GM18909 (cell line): ENCODE measurements around the gene CLMP.
"Not testable (repeated sequence)": the region's sequence is repeated elsewhere in the genome, so short reads cannot be mapped to it uniquely, and the experiment has no call there.

Source experiments
- ATAC-seq: cut with Tn5 transposase; IDR thresholded peaks from one replicate; pipeline ENCODE4 v1.9.1; 2021; ENCODE audit warnings: mild to moderate bottlenecking; ENCODE audit not compliant: unreplicated experiment, poor library complexity

The CLMP gene

DNA sequence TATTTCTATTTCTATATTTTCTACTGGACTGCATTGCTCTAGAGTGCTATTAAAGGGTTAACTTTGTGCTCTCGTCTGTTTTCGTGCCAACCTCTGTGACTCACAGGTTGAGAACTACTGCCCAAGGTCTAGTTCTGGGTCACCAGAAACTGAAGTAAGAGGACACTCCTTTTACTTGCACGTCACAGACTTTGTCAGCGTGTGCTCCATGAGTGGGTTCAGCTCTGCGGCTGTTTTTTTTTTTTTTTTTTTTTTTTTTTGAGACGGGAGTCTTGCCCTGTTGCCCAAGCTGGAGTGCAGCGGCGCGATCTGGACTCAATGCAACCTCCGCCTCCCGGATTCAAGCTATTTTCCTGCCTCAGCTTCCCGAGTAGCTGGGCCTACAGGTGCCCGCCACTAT lies 49.8 kb downstream of the CLMP start:
- no peak for ATAC-seq

DNA sequence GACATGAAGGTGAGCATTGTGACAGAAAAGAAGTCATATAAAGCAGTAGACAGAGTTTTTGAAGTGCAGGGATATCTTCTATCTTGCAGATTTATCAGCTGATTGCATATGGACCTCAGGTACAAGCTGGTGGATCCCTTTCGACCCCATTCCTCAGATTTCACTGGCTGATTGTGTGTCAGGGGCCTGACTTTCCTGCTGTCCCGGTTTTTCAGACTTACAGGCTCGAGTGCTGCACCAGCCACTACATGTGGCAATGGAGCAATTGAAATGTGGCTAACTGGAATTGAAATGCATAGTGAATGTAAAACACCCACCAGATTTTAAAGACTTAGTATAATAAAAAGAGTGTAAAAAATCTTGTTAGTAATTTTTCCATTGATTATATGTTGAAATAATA lies 50.3 kb downstream of the CLMP start:
- ATAC-seq: no peak

DNA sequence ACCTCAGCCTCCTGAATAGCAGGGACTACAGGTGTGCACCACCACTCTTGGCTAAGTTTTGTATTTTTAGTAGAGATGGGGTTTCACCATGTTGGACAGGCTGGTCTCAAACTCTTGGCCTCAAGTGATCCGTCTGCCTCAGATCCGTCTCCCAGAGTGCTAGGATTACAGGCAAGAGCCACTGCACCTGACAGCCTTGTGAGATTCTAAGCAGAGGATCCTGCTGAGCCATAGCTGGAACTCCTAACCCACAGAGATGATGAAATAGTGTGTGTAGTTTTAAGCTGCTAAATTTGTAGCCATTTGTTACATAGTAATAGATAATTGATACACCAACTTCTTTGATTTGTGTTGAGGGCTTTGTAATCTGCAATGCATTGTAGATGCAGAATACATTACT lies 51.1 kb downstream of the CLMP start:
- ATAC-seq: no peak

DNA sequence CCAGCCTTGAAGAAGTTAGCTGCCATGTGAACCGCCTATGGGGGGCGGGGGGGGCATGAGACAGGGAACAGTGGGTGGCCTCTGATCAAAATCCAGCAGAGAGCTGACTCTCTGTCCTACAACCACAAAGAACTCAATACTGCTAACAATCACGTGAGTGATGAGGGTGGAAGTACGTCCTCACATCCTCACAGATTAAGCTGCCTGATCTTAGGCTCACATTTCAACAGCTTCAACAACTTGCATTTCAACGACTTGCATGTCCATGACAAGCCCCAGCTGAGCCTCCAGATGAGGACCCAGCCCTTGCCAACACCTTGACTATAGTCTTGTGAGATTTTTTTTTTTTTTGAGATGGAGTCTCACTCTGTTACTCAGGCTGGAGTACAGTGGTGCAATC lies 51.6 kb downstream of the CLMP start:
- no peak for ATAC-seq

DNA sequence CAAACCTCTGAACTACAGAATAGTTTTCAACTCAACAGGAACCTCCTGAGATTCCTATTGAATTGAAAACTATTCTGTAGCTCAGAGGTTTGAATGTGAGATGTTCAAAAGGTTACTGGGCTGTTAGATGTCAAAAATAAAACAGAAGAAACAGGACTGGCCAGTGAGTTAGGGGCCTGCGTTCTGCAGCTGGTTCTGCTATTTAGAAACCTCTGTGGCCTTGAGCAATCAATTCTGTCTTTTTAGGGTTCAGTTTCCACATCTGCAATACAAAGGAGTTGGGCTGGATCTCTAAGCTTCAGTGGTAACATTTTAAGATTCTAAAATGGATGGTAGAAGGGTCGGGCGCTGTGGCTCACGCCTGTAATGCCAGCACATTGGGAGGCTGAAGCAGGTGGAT lies 55.8 kb downstream of the CLMP start:
- no peak for ATAC-seq

DNA sequence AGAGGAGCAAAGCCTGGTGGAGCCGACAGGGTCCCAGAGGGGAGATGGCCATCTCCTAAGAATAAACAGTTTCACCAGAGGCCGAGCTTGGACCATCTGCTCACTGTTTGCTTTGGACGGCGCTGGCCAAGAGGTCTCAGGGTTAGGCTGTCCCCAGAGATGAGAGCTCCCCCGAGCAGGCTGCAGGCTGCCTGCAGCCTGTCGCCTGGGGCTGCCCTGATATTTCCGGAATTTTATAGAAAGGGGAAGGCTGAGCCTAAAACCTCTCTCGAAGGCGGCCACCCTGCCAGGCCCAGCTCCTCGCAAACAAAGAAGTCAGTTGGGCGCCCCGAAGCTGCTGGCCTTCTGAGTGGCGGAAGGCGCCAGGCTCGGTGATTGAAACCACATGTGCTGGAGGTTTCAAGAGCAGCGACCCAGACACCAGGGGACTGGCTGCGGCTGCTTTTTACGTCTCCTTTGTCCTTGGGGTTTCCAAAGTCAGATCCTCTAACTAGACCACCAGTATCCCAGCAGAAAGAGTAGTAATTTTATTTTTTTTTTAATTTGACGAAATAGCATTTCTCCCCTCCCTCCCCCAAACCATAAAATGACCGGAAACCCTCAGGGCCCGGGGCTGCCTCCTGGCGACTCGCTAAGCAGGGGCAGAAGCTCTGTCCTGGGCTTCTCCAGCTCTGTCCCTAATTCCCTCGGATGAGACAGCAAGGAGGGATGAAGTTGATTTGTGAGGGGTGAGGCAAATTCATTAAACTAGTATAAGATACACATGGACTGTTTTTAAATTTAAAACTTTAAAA lies 57.4 kb downstream of the CLMP start:
- no peak for ATAC-seq

DNA sequence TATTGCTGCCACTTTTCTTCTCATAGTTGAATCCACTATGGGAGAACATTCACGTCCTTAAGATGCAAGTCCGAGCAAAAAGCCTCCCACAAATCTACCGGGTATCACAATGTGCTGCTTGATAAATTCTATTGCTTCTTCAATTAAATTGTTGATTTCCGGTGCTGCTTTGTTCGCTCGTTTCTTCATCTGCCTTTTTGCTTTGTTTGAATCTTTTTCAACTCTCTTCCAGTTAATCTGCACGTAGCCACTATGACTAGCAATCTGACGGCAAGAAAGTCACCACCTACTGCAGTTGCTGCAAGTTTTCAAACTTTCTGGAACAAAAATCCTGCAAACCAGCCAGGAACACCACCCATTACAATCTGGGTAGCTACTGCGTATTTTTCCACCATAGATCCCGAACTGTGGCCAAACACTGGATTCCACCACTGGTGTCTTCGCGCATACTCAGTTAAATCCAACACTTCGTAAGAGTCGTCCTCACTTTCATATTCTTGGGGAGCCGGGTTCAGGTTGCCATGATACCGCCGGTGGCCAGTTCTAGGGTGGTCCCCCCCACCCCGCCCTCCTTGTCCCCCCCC lies 59.1 kb downstream of the CLMP start:
- no peak for ATAC-seq

DNA sequence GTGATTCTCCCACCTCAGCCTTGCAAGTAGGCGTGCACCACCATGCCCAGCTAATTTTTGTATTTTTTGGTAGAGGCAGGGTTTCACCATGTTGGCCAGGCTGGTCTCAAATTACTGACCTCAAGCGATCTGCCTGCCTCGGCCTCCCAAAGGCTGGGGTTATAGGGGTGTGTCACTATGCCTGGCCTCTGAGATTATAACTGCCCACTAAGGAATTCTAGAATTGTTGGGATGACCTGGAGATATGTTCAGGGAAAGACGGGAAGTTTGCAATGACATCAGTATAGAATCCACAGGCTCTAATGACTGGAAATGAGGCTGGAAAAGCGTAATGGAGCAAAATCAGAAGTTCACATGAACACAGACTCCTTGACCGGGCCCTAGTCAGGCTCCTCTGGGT lies 62.2 kb downstream of the CLMP start:
- ATAC-seq: no peak

DNA sequence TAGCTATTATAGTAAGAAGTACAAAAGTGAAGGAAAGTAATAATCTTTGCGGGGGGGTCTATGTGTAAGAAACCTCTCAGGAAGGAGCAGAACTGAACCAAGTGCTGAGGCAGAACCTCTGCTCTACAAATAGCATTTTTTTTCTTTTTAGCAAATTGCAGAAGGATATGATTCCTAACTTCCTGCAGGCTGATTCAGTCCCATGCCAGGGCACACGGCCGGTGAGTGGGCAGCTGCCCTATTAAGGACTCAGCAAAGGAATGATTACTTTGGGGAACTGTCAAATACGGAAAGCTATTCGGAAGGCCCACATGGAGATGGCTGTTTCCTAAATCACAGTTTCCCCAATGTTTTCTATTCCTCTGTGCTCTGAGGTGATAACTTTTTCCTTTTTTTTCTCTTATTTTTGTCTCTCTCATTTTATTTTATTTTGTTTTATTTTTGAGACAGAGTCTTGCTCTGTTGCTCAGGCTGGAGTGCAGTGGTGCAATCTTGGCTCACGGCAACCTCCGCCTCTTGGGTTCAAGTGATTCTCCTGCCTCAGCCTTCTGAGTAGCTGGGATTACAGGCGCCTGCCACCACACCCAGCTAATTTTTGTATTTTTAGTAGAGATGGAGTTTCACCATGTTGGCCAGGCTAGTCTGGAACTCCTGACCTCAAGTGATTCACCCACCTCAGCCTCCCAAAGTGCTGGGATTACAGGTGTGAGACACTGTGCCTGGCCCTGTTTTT lies 62.8 kb downstream of the CLMP start:
- ATAC-seq: not testable (repeated sequence)

DNA sequence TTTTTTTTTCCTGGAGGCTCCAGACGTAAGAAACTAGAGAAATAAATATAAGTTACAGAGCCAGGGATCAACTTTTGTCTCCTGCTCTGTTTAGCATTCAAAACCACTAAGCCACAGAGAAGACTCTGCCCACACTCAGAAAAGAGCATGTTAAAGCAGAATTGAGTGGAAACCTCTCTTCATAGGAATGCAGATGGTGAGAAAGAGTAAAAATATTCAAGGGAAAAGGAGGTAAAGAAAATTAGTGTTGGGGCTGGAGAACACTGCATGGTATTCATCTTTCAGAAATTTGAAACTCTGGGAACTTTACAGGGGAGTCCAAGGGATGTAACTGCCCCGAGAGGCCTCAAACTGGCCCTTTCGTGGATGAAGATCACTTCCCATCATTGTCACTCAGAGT lies 65.1 kb downstream of the CLMP start:
- ATAC-seq: no peak

DNA sequence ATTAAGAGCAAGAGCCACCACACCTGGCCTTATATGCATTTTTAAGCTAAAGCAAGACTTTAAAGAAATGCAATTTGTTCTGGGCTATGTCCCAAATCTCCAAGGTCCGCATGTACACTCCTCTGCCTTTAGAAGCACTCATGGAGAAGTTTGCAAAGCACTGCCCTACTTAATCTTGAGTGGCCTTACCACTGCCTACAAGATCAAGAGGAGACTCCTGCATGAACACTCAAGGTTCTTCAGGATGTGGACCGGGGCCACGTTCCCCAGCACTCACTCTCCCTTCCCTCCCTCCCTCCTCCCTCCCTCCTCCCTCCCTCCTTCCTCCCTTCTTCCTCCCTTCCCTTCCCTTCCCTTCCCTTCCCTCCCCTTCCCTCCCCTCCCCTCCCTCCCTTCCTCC lies 69.9 kb downstream of the CLMP start:
- no peak for ATAC-seq

DNA sequence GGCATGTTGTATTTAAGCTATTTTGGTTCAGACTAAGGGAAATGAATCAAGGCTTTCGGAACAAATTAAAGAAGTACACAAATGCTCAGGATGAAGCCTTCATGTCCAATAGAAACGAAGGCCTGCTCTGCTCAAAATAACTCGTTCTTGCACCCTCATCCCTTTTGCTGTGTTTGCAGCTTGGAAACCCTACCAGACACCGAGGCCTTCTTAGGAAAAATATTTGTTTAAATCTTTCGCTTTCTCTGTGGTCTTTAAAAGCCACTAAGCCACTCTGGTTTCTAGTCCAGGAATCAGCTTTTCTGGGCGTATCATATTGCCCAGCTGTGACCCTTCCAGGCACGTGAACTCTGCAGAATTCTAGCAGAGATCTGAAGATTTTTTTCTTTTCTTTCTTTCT lies 72.2 kb downstream of the CLMP start:
- ATAC-seq: no peak

DNA sequence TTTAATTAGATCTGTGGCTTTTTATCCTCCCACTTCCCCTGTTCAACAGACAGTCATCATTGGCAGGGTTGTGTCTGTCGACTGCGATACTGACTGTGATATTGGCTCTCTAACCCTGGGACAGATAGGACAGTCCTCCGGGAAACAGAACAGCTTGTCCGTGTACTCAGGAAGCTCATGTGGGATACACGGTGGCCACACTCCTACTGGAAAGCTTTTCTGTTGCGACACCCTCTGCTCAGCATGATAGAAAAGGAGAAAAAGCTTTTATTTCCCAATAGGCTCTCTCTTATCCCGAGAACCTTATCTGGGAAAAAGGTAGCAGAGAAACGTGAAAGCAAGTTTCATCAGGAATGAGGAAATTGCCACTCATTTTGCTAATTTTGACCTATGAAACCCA lies 72.7 kb downstream of the CLMP start:
- no peak for ATAC-seq

DNA sequence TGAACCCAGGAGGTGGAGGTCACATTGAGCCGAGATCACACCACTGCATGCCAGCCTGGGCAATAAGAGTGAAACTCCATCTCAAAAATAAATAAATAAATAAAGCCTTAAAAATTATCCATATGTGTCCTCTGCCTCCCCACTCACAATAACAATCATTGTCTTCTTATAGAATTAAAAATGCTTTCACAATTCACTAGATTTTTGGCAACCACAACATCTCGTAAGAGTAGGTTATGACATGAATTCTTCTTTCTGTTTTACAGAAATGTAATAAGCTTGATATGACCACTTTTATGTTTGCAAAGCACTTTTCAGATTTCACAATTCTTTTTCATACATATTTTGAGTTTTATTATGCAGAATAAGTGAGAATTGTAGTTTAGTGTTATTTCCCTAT lies 78.6 kb downstream of the CLMP start:
- ATAC-seq: no peak

DNA sequence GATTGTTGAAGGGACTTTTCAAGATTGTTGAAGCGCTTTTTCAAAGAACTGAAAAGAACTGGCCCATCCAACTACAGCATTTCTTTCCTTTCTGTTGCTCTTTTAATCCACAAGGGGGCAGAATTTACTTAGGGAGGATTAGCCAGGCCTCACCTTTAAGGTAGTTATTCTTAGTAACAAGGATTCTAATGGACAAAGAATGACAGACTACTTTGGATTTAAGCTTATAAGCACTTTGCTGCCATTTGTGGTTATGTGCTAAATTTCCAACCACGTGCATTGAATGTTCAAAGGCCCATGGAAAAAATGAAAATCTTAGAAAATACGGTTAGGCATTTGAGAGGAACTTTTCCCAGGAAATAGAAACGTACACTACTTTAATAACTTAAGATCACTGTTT lies 83.6 kb downstream of the CLMP start:
- ATAC-seq: no peak

DNA sequence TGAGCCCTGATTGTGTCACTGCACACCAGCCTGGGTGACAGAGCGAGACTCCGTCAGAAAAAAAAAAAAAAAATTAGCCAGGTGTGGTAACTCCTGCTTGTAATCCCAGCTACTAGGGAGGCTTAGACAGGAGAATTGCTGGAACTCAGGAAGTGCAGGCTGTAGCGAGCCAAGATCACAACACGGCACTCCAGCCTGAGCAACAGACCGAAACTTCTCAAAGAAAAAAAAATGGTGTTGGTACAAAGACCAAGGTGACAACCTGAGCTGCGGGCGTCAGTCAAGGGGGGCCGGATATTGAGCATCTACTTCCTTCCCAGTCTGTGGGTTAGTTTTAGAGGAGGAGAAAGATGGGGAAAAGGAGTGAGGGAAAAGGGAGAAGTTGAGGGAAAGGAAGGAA lies 84.7 kb downstream of the CLMP start:
- no peak for ATAC-seq

DNA sequence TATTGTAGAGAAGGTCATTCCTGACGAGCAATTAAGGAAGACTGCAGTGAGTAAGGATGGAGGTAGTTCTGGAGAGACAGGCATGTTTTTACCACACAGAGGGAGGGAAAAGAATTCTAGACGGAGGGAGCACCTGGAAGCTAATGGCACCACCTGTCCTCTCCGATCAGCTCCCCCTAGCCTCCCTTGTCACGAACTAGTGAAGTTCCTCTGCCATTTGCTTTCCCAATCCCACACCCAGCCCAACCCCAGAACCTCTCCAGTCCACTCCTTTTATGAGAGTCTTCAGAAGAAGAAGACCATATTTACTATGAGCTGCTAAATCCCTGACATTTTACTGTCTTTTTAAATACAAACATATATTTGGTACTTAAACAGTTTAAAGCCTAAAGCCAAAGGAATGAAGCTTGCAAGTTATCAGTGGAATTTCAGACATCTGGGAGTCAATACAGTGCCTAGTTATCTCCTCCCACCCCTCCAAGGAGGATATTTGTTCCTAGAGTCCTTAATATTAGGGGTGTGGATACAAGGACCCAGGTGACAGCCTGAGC lies 87.0 kb downstream of the CLMP start:
- no peak for ATAC-seq

DNA sequence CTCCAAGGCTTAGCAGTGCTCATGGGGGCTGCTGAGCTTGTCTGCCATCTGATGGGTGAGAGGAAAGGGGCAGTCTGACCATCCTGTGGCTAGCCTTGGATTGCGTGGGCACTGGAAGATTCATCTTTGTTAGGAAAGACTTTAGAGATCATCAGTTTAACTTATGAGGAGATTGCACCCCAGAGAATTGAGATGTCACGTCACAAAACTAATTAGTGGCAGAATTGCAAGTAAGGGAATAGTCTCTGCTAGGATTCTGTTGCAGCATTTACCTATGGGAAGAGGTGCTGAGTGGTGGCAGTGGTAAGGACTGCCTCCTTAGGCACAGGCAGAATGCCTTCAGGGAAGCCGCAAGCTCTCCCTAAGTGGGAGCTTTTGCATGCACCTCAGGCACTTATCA lies 90.4 kb downstream of the CLMP start:
- ATAC-seq: no peak

DNA sequence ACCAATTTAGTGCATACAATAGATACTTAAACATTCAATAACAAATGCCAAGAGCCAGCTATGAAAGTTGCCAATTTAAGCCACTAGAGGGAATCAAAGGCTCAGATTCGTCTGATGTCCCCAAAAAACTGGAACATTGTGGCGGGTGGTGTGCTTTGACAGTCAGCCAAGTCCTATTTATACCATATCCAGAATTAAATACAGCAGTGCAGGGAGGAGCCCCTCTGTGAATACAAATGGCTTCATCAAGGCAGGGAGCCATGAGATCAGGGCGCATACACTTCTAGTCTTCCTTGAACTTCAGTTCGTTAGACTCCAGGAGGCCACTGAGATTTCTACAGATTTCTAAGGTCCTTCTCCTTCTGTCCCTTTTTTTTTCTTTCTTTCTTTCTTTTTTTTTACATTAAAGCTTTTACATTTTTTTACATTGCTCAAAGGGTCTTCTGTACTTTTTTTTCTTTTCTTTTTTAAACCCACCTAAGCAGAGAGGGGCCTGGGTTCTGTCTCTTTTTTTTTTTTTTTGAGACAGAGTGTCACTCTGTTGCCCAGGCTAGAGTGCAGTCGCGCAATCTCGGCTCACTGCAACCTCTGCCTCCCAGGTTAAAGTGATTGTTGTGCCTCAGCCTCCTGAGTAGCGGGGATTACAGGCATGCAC lies 91.6 kb downstream of the CLMP start:
- ATAC-seq: no peak

DNA sequence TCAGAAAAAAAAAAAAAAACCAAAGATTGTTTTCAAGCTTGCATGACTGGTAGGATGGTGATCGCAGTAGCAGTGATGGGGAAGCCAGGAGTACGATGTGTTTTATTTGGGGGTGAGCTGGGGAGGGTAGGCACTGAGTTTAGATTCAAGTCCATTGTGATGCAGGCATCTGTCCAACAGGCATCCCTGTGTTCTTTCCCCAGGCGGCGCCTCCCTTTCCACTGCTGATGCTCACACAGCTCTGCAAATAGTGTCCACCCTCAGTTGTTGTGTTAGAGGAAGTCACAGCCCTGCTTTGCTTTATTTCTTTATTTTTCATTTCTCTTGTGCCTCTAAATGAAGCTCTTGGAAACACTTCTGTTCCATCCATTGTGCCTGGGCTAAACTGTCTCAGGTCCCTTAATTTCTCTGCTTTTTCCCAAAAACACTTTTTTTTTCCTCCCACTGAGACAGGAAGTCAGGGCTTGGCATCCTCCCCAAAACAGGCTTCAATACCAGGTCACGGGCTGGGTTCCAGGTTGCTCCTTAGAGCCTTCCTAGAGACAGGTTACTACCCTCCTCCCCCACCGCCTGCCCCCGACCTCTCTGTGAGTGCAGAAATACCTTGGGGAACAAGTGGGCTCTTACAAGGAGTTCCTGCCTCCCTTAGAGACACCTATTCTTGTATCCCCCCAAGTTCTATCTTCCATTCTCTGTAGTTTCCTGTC lies 94.5 kb downstream of the CLMP start:
- ATAC-seq: no peak
